ENCODE data around the gene MMP17.

The MMP17 gene

DNA sequence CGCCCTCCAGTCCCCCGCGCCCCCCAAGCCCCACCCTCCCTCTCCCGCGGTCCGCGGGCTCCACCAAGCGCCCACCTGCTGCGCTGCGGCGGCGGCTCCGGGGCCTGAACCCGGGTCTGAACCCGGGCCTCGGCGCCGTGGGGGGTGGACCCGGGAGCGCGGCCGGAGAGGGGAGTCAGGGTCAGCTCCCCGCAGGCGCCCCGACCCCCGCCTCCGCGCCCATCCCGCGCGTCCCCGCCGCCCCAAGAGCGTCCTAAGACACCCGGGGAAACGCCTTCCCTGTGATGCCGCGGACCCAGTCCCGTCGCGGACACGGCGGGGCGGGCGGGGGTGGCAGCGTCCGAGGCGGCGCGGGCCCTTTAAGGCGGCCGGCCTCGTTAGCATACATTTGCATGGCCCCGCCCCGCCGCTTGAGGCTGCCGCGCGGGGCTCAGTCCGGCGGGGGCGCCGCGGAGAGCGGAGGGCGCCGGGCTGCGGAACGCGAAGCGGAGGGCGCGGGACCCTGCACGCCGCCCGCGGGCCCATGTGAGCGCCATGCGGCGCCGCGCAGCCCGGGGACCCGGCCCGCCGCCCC, at the start of gene MMP17:
MMP17 (plus strand) TSS at position 433 of the 574 bp plus-strand sequence; CDS start at position 535, 102 bp downstream.
- DNase-seq, result no peak

DNA sequence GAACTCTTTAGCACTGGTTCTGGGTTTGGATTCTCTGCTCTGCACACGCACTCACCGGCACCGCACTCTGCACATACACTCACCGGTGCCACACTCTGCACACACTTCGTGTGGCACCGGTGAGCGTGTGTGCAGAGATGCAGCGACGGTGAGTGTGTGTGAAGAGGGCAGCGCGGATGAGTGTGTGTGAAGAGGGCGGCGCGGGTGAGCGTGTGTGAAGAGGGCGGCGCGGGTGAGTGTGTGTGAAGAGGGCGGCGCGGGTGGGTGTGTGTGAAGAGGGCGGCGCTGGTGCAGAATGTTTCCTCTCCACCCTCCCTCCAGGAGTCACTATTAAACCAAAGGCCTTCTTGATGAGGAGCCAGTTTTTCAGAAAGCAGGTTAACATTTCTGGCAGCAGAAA, 49.2 kb upstream of the MMP17 start:
- no peak for DNase-seq

DNA sequence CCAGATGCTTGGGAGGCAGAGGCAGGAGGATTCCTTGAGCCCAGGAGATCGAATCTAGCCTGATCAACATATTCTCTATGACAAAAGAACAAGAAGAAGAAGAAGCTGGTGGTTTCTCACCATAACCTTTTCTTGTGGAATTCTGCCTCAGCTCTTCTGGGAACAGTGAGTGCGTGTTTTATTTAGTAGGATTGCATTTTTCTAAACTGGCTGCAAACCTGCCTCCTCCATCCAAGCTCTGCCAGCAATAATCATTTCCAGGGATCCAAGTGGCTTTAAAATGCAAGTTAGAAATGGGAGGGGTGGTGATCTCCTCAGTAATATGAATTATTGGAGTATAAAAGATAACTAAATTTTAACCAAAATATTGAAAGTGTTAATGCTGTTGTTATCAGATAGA, 46.1 kb upstream of the MMP17 start:
- no peak for DNase-seq

DNA sequence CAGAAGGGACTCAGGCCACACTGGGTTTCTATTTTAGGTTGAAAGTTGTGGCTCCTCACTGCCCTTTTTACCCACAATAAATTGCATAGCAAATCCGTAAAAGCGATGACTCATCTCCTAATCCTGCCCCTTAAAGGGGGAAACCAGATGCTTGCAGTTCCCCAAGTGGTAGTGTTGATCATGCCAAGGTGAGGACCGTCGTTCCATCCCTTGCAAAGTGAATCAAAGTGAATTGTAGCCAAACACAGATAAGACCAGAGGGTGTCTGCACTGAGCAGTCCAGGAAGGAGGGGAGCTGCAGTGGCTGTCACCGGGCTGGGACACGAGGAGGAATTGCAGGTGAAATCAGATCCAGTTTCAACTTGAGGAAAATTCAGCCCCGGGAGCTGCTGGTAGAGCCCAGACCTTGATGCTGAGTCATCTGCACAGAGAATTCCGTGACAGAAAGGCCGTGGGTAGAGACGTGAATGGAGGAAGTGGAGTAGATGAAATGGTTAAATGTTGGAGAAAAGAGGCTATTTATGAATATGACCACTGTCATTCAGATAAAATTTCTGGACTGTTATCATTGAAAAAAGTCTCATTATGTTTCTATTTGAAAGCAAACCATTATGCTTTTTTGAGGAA, 44.2 kb upstream of the MMP17 start:
- no peak for DNase-seq

DNA sequence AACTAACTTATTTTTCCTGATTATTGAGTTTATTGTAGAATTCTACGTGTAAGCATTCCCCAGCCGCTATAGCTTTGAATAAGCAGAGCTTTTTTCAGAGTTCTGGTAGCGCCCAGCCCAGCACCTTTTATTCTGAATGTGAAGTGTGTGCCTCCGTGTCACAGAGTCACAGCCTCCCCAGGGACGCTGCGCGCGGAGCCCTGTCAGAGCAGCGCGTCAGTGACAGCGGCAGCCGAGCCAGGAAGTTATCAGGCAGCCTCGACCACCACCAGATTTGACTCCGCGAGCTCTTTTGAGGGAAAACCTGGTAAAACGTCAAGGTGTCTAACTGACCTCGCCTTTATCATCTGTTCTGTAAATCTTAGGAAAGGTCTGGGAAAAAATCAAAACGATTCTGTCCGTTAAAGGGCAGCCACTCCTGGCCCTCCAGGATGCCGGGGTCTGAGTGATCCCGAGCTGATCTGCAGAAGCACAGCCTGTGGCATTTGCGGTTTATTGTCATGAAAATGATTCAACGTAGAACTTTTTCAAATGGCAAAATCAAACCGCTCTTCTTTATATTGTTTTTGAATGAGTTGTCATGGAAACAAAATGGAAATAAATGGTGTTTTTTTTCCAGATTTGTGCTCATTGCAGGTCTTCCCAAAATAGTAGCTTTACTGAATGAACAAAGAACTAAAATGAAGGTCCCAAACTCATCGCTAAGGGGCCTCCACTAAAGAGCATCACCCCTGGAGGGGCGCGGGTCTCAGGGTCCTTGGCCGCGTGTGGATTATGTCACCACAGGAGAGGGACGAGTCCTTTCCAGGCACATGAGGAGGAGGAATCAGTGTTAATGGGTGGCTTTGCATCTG, 43.1 kb upstream of the MMP17 start:
- no peak for DNase-seq

DNA sequence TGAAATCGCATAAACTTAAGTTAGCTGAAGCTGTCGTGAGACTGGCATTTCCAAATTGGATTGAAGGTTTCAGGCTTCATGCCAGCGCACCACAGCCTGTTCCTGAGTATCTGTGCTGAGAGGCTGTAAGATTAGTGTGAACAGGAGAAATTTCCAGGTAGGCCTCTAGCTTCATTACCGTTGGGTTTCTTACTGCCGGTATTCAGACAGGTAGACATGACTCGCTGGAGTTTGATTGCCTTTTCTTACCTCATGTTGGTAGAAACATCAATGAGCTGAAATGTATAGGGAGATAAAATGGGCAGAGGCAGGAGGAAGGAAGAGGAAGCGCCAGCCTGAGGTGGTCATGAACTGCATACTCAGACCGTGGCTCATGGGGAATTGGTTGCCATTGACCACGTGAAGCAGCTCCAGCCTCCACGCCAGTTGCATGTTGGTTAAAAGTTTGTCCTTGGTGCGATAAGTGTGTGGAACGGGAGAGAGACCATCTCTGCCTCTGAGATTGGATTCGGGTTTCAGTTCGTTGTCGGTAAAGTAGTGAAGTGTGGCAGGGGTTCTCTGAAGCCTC, 42.3 kb upstream of the MMP17 start:
- DNase-seq, result no peak

DNA sequence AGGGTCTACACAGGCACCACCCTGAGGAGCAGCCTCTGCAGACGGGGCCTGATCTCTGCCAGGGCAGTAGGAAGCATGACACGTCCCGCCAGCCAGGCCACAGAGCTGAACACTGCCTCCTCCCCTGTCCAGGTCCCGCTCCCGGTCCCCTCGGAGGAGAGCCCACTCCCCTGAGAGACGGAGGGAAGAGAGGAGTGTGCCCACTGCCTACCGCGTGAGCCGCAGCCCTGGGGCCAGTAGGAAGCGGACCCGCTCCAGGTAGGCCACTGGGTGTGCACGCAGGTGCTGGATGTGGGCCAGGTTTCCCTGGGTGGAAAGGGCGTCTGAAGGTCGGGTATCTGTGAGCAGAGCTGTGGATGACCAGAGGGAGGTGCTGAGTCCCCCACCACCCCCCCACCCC, 41.9 kb upstream of the MMP17 start:
- DNase-seq, result no peak

DNA sequence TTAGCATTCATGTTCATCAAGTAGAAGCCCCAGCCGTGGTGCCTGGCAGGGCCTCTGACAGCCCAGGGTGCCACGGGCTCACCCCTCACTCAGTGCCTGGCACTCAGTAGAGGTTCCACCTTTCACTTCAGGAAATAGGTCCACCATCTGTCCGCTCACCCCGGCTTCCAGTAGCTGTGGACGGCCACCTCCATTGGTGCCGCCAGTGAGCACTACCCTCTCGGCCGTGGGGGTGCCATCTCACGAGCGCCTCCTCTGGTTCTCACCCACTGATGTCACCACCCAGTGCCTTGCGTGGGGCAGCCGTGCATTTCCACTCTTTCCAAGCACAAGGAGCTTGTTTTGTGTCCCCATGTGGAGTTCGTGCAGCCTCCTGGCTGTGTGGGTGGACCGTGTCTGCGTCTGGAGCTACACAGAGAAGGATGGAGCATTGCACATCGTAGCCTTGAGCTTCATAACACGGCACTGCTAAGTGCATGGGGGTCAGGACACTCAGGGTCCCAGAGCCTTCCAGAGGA, 41.0 kb upstream of the MMP17 start:
- no peak for DNase-seq

DNA sequence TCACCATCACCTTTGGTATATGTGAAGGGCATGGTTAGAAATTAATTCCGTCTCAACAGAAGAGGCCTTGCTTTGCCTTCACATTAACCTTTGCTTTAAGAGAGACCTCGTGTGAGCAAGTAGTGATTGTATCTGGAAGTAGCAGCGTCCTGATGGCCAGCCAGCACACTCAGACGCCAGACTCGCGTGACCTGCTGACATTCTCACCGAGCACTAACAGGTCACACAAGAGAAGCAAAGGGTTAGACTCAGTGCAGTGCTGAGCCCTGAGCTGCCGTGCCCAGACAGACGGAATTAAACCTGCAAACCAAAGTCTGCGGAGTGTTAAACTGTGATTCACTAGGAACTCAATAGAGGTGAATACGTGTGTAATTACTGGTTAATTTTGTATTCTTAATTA, 40.1 kb upstream of the MMP17 start:
- no peak for DNase-seq

DNA sequence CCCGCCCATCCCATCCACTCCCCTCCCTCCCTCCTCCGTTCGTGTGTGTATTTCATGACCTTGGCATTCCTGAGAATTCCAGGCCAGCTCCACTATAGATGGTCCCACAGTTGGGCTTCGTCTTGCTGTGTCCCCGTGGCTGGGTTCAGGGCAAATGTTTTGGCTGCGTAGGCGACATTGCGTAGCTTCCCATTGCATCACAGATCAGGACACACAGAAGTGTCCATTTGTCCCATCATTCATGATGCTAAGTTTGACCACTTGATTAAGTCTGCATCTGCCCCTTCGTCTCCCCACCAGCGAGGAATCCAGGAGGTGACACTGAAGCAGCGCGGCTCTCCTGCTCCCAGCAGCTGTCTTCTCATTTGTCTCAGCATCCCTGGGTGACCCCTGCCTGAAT, 38.6 kb upstream of the MMP17 start:
- DNase-seq, result no peak

DNA sequence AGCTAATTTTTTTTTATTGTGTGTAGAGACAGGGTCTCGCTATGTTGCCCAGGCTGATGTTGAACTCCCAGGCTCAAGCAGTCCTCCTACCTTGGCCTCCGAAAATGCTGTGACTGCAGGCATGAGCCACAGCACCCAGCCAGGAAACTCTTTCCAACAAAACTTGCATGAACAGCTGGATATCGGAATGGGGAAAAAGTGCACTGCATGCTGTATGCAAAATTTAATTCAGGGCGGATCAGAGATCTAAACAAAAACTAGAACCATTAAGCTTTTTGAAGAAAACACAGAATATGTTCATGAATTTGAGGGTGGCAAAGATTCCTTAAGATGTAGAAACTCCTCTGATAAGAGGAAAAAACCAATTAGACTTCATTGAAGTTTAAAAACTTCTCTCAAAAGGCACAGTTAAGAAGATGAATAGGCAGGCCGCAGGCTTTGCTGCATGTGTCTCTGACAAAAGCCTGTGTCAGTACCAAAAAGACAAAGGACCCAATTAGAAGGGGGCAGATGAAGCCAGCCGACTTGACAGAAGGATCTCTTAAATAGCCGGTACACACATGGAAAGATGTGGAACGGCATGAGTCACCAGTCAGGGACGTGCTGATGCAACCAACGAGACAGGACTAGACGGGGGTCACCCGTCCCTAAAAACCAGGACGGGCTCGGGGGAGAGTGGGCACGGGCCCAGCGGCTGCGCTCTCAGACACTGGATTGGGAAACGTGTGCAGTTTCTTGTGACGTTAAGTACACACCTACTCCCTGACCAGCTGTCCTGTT, 34.8 kb upstream of the MMP17 start:
- DNase-seq, result no peak

DNA sequence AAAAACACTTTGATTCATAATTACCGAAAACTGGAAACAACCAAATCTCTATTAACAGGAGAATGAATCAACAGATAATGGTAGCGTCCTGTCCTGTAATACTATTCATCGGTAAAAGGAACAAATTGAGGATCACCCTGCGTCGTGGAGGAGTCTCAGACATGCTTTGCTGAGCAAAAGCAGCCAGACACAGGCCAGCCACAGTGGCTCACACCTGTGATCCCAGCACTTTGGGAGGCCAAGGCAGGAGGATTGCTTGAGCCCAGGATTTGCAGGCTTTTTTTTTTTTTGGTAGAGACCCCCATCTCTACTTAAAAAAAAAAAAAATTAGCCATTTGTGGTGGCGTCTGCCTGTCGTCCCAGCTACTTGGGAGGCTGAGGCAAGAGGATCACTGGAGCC, 34.1 kb upstream of the MMP17 start:
- no peak for DNase-seq

DNA sequence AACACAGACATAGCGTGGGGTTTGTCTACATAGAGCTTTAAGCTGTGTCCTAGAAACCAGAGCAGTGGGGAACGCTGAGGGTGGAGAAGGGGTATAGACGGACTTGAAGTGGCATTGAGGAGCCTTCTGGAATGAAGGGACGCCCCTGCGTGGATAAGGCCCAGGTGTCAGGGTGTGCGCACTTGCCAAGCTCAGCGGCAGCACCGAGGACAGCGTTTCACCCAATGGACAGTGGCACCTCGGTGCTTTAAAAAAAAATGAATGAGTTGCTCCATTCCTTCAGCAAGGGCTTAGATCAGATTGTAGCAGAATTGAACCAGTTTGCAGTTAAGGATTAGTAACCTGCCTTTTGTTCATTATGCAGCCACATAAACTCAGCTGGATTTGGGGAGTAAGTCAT, 33.6 kb upstream of the MMP17 start:
- DNase-seq, result no peak

DNA sequence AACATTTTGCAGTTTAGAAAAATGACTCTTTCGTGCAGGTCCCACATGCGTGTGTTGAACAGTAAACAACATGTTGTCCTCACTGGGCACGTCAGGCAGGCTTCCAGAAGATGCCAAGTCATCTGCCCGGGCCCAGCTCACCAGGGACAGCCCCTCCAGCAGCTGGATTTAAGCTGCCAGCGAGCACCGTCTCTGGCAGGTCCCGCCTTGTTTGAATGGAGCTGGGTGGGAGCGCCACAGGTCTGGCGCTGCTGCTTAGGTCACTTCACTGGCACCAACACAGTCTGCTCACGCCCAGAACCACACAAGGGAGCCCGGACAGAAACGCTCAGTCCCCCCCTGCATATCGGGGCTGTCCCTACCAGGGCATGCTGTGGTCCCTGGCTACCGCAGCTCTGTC, 33.1 kb upstream of the MMP17 start:
- DNase-seq, result no peak

DNA sequence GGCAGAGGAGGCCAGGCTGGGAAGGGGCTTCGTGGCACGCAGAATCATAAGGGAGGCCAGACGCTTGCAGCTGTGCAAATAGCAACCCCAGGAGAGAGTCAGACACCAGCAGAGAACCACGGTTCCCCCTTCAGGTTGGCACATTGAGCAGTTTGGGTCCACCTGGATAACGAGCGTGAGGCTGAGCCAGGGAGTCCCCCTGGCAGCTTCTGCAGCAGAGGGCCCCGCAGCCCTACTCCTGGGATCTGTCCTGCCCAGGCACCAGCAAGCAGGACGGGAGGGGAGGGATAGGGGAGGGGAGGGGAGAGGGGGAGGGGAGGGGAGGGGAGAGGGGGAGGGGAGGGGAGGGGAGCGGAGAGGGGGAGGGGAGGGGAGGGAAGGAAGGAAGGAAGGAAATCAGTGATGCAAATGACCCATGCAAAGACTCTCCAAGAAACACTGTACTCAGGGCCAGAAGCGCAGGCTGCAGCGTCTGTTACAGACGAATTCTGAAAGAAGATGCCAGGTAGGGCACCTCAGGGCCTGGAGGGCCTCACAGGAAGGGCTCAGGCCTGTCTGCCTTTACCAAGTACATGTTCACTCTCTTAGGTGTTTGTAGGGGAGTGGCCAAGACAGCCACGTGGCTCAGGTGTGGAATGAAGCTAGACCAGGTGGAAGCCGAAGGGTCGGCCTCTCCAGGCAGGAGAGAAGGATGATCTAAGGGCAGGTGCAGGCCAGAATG, 32.3 kb upstream of the MMP17 start:
- DNase-seq, result no peak

DNA sequence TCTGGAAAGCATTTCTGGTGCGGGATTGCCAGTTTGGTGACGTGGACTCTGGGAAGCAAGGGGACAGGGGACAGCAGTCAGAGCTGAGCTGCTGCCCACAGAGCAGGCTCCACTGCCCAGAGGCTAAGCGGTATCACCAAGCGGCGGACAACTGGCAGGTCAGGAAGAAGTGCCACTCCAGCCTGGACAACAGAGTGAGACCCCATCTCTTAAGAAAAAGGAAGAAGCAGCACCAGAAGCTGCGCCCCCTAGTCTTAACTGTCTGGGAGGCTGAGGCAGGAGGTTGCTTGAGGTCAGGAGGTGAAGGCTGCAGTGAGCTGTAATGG, 31.8 kb upstream of the MMP17 start:
- DNase-seq, result no peak

DNA sequence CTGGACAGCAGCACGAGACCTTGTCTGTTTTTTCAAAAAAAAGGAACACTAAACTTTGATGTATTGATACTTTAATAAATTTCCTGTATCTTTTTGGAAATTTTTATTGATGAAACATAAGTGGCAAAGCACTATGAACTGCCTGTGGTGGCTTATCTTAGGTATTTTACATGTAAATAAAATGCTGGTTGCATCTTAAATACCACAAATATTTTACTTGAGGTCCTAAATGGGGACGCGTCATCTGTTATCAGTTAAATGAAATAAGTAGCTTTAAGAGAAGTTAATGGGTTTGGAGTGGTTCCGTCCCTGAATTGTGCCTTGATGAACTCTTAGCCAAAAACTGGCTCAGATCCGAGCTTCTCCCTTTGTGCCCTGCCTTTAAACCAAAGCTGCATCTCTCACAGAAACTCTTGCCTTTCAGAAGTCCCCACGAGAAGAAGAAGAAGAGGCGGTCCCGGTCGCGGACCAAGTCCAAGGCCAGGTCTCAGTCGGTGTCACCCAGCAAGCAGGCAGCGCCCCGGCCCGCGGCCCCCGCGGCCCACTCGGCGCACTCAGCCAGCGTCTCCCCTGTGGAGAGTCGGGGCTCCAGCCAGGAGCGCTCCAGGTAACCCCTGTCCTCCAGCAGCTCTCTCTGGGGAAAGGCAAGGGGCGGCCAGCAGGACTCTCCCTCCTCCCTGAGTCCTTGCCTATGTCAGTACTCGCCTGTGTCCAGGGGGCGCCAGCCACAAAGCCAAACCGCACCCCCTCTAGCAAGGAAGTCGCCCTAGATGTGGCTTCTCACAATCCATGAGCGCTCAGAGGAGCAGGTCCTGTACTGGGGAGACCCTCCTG, 31.2 kb upstream of the MMP17 start:
- no peak for DNase-seq

DNA sequence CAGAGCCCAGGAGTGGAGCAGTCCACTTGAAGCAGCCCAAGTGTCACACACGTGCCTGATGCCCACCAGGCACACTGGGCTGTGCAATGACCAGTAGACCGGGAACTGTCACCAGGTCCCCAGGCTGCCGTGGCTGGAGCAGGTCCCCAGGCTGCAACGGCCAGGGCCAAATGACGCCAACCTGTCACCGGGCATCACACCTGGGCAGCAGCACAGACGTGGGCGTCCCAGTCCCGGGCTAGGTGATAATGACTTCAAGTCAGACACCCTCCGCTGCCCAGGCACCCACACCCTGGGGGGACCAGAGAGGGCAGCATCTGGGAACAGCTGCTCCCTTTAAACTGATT, 30.6 kb upstream of the MMP17 start:
- no peak for DNase-seq

DNA sequence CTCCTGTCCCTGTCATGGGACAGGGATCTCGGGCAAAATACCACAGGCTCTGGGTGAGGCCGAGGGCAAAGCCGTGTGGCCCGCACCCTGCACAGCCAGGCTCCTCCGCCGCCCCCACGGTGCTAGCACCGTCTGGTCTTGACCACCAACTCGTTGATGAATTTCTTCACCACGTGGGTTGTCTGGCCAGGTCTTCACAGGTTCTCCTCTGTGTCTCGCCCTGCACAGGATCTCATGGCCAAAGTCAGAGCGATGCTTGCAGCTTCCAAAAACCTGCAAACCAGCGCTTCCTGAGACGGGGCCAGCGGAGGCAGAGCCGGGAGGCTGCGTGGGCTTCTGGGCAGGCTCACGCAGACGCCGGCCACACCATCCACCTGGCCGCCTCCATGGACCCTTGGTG, 29.0 kb upstream of the MMP17 start:
- DNase-seq, result no peak

DNA sequence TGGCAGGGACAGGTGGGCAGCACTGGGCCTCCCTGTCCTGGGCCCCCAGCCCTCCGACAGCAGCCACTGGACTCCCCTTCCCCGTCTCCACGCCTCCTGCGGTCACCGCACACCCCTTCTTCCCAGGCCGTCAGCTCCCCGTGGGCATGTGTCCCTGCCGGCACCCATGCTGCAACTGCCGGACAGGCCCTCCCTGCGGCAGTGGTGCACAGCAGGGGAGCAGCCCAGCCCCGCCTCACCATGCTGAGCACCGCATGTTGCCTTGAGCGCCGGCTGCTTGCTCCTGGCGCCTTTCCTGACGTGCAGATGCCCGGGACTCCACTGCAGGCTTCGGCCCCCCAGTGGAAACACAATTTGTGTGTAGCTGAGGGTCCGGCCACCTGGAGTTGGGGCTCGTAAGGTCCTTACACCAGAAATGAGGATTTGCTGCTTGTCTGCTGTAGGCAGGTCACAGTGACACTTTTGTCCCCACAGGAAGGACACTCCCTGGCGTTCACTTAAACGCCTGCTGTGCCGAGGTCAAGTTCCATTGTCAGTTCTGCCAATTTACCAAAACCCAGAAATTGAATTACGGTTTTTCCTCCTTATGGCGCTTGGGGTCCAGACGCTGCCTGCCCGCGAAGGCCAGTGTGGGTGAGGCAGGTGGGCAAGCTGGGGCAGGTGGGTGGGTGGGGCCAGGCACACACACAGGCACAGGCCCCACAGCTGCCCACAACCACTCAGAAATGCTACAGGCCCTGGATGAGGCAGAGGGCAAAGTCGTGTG, 28.2 kb upstream of the MMP17 start:
- DNase-seq, result no peak
